Sigmoid colon (tissue), 7 donors: ENCODE measurements around the gene ADD2. TPM values are rescaled to one million over a fixed set of nuclear protein-coding genes. Genes with fewer than 3 reads are reported as not detected.

Source experiments
- DNase-seq: peaks from one replicate; pipeline ENCODE4 v3.0.0-alpha.2; 2019
- H3K27ac ChIP-seq, 4 donors: fragments of 200-600 bp; sonication (generic); one replicate each; pipeline ENCODE4 v1.5.1; 2016 to 2019; ENCODE audit warnings: mild to moderate bottlenecking in 1 of 4
- H3K27me3 ChIP-seq, 3 donors: fragments of 200-600 bp; sonication (generic); one replicate each; pipeline ENCODE4 v1.5.1; 2019; ENCODE audit warnings: mild to moderate bottlenecking in 1 of 3
- H3K36me3 ChIP-seq, 4 donors: fragments of 200-600 bp; sonication (generic); one replicate each; pipeline ENCODE4 v1.5.1; 2016 to 2019
- H3K4me1 ChIP-seq, 4 donors: fragments of 200-600 bp; sonication (generic); one replicate each; pipeline ENCODE4 v1.5.1; 2017 to 2019
- H3K4me3 ChIP-seq, 4 donors: fragments of 200-600 bp; sonication (generic); one replicate each; pipeline ENCODE4 v1.5.1; 2017 to 2019; ENCODE audit warnings: mild to moderate bottlenecking in 2 of 4, moderate library complexity in 1 of 4
- H3K9me3 ChIP-seq, 4 donors: fragments of 200-600 bp in 3 of 4; sonication (generic) in 3 of 4; one replicate each; pipeline versions ENCODE4 v1.5.1 to v1.6.1; 2013 to 2019
- CTCF ChIP-seq, 4 experiments: fragments of 450-650 bp in 3 of 4; fragments of 200-600 bp in 1 of 4; IDR thresholded peaks; one replicate each; pipeline ENCODE4 v1.5.1; 2016 to 2019; ENCODE audit warnings: antibody characterized with exemption in 4 of 4, mild to moderate bottlenecking in 3 of 4, moderate library complexity in 2 of 4
- EP300 ChIP-seq, 4 donors: sonication (generic); formaldehyde crosslinking; IDR thresholded peaks; one replicate each; pipeline ENCODE4 v1.6.1; 2017; ENCODE audit warnings: antibody characterized with exemption in 4 of 4
- POLR2A ChIP-seq, 2 donors: fragments of 450-650 bp; IDR thresholded peaks; one replicate each; pipeline ENCODE4 v1.6.1; 2016; ENCODE audit warnings: antibody characterized with exemption in 2 of 2, mild to moderate bottlenecking in 2 of 2, moderate library complexity in 2 of 2
- POLR2AphosphoS5 ChIP-seq, 4 donors: sonication (generic); formaldehyde crosslinking; IDR thresholded peaks; one replicate each; pipeline ENCODE4 v1.6.1; 2017; ENCODE audit warnings: antibody characterized with exemption in 4 of 4
- WGBS, 2 donors: extraction: QIAGEN DNeasy Blood & Tissue Kit; methylation state at CpG; one replicate each; pipeline ENCODE4 v1.1.7; 2013; 5-methylcytosine and 5-hydroxymethylcytosine counted together
- intact Hi-C: fragments of 100-400 bp; cut with DNase I; formaldehyde crosslinking; loops from one replicate; pipeline ENCODE4 v1.15.1; 2023
- polyA plus RNA-seq, 3 donors: library from polyadenylated mRNA; stranded (reverse); fragments of 200-250 nt; gene quantifications; one replicate each; pipeline ENCODE4 v1.2.3, GENCODE V29; 2013
- total RNA-seq, 4 donors: library from RNA; depleted of rRNA; stranded (reverse); fragments of >200 nt; gene quantifications; one replicate each; pipeline ENCODE4 v1.1.0, GENCODE V29; 2016
- donor health status: healthy with polysubstance abuse.
- donor health status: Bipolar disorder and iron deficiency.
- donor health status: healthy.

The ADD2 gene
- total and polyA plus RNA-seq, 7 donors = under 0.01 to 5.8 (median 3.2) TPM; not detected in 1

- Histone ChIP-seq H3K36me3 (no peaks in the 10 kb centered on the region), H3K4me1 (no peaks in the 10 kb centered on the region), H3K4me3 (no peak overlapping the region), H3K27ac (no peak overlapping the region), H3K9me3 (no peaks in the 10 kb centered on the region), H3K27me3 (no peaks in the 10 kb centered on the region)
- DNase-seq = no peak
- WGBS, 2 donors = 70 to 89% methylated on average over 2 of the region's 2 CpGs
- TF ChIP-seq POLR2AphosphoS5 (IDR thresholded peaks at IDR 0.05) = no peak
- no peak for TF ChIP-seq EP300 (IDR thresholded peaks at IDR 0.05)
- no peak for TF ChIP-seq CTCF (IDR thresholded peaks at IDR 0.05)
- TF ChIP-seq POLR2A (IDR thresholded peaks at IDR 0.05) = no peak
- intact Hi-C loops = no loop called here
Observed at GRCh38 chr2:70730730-70731129, 37.3 kb downstream of the ADD2 start.

- no peak overlapping the region for H3K4me3 ChIP-seq
- H3K27ac ChIP-seq = no peak overlapping the region
- H3K9me3 ChIP-seq = no peaks in the 10 kb centered on the region
- no peaks in the 10 kb centered on the region for H3K4me1 ChIP-seq
- 87 to 88% methylated on average over 1 of the region's 1 CpG for WGBS, 2 donors
- H3K27me3 ChIP-seq = no peaks in the 10 kb centered on the region
- TF ChIP-seq POLR2AphosphoS5 (IDR thresholded peaks at IDR 0.05) = no peak
- TF ChIP-seq POLR2A (IDR thresholded peaks at IDR 0.05) = no peak
- no peak for TF ChIP-seq EP300 (IDR thresholded peaks at IDR 0.05)
- no peak for TF ChIP-seq CTCF (IDR thresholded peaks at IDR 0.05)
- intact Hi-C loops = no loop called here
- DNase-seq = no peak
- no peaks in the 10 kb centered on the region for H3K36me3 ChIP-seq
Observed at GRCh38 chr2:70729647-70730046, 38.4 kb downstream of the ADD2 start.

- Histone ChIP-seq H3K27ac (no peak overlapping the region), H3K4me1 (no peaks in the 10 kb centered on the region), H3K9me3 (no peaks in the 10 kb centered on the region), H3K36me3 (no peaks in the 10 kb centered on the region), H3K4me3 (no peak overlapping the region), H3K27me3 (no peaks in the 10 kb centered on the region)
- intact Hi-C loops = no loop called here
- WGBS, 2 donors = 75 to 79% methylated on average over 7 of the region's 7 CpGs
- DNase-seq = no peak
- TF ChIP-seq EP300 (IDR thresholded peaks at IDR 0.05) (no peak), POLR2AphosphoS5 (IDR thresholded peaks at IDR 0.05) (no peak), CTCF (IDR thresholded peaks at IDR 0.05) (no peak)
Observed at GRCh38 chr2:70728128-70728527, 39.9 kb downstream of the ADD2 start.

GRCh38 chr2:70726947-70727725 lies 40.9 kb downstream of the ADD2 start:
- H3K4me3 ChIP-seq = no peak overlapping the region
- H3K27ac ChIP-seq = no peak overlapping the region
- TF ChIP-seq POLR2A (IDR thresholded peaks at IDR 0.05) = no peak
- TF ChIP-seq CTCF (IDR thresholded peaks at IDR 0.05) = no peak
- no peak for TF ChIP-seq EP300 (IDR thresholded peaks at IDR 0.05)
- TF ChIP-seq POLR2AphosphoS5 (IDR thresholded peaks at IDR 0.05) = no peak
- intact Hi-C loops = no loop called here
- DNase-seq = no peak
- no peaks in the 10 kb centered on the region for H3K27me3 ChIP-seq
- H3K9me3 ChIP-seq = no peaks in the 10 kb centered on the region
- WGBS, 2 donors = 85 to 87% methylated on average over 11 of the region's 11 CpGs
- no peaks in the 10 kb centered on the region for H3K4me1 ChIP-seq
- H3K36me3 ChIP-seq = no peaks in the 10 kb centered on the region

GRCh38 chr2:70725505-70725904 lies 42.5 kb downstream of the ADD2 start:
- TF ChIP-seq POLR2A (IDR thresholded peaks at IDR 0.05) (no peak), POLR2AphosphoS5 (IDR thresholded peaks at IDR 0.05) (no peak), EP300 (IDR thresholded peaks at IDR 0.05) (no peak)
- Histone ChIP-seq H3K9me3 (no peaks in the 10 kb centered on the region), H3K36me3 (no peaks in the 10 kb centered on the region), H3K4me1 (no peaks in the 10 kb centered on the region), H3K27me3 (no peaks in the 10 kb centered on the region), H3K27ac (no peak overlapping the region), H3K4me3 (no peak overlapping the region)
- intact Hi-C loops = no loop called here
- WGBS, 2 donors = 97 to 98% methylated on average over 3 of the region's 3 CpGs
- DNase-seq = no peak
